ENCODE measurements around the gene FCRL4.

Gene FCRL4

DNA sequence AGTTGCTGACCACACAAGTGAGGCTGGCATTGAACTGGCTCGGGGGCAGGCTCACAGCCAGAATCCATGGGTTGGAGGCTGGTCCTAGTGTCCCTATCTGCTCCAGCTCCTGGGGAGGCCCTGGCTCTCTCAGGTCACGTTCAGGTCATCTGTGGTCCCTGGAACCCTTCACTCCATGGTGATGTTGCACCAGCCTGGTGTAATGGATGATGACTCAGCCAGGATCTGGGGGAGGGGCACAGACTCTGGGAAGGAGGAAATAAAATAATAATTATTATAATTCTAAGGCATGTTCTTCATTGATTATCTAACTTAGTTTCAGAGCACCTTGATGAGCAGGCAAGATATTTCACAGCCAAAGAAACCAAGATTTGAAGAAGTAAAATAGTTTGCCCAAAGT lies 26.6 kb upstream of the FCRL4 start:
- H3K4me3 ChIP-seq (ENCODE audit: low read depth, low read length), result no peak overlapping the region
- ChIA-PET POLR2A (no interaction called here), CTCF (no interaction called here)
- no peak for DNase-seq (ENCODE audit: low read depth, low spot score)
- TF ChIP-seq, protein P1, sequence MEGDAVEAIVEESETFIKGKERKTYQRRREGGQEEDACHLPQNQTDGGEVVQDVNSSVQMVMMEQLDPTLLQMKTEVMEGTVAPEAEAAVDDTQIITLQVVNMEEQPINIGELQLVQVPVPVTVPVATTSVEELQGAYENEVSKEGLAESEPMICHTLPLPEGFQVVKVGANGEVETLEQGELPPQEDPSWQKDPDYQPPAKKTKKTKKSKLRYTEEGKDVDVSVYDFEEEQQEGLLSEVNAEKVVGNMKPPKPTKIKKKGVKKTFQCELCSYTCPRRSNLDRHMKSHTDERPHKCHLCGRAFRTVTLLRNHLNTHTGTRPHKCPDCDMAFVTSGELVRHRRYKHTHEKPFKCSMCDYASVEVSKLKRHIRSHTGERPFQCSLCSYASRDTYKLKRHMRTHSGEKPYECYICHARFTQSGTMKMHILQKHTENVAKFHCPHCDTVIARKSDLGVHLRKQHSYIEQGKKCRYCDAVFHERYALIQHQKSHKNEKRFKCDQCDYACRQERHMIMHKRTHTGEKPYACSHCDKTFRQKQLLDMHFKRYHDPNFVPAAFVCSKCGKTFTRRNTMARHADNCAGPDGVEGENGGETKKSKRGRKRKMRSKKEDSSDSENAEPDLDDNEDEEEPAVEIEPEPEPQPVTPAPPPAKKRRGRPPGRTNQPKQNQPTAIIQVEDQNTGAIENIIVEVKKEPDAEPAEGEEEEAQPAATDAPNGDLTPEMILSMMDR (IDR thresholded peaks at IDR 0.05; ENCODE audit: insufficient read depth, low read length, missing control alignments), result no peak

DNA sequence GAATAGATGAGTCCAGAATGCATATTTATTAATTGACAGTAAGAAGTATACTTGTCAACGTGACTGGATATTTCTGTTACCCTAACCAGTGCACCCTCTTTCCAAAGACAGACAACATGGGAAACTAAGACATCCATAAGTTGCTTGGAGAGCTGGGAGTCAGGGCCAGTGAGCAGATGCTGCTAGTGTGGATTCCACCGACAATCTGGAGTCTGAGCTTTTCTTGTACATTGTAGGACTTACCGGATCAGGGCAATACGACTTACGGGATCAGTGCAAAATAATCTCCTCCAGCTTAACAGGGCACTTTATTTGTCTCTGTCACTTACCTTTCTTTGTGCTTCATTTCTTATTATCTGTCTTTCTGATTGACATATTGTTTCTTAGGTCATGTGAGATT lies 24.6 kb upstream of the FCRL4 start:
- TF ChIP-seq, protein P1 (IDR thresholded peaks at IDR 0.05; ENCODE audit: insufficient read depth, low read length, missing control alignments), result no peak
- ChIA-PET CTCF (interaction anchor here (1.4 kb wide), 1 partner anchor 42 kb away, joined by 3 read pairs; no protein-coding TSS in a partner anchor), POLR2A (no interaction called here)
- H3K4me3 ChIP-seq (ENCODE audit: low read depth, low read length), result no peak overlapping the region
- no peak for DNase-seq (ENCODE audit: low read depth, low spot score)

DNA sequence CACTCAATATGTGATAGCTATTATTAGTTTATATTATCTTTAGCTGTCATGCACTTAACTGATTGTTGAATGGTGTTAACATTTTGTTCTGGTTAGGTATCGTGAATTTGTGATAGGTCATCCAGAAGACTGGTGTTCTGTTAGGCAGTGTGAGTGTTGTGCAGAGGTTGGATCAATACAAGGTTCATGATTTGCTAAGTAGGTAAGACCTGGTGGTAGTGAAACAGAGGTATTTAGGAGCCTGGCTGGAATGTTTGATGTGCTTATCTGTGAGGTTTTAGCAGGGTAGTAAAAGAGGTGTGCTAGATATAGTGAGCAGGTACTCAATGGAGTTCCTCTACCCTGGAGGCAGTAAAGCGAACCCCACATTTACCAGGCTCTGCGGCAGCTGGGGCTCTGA lies 20.3 kb upstream of the FCRL4 start:
- ChIA-PET POLR2A (no interaction called here), CTCF (no interaction called here)
- TF ChIP-seq, protein P1 (IDR thresholded peaks at IDR 0.05; ENCODE audit: insufficient read depth, low read length, missing control alignments), result no peak
- H3K4me3 ChIP-seq (ENCODE audit: low read depth, low read length), result no peak overlapping the region
- no peak for DNase-seq (ENCODE audit: low read depth, low spot score)

DNA sequence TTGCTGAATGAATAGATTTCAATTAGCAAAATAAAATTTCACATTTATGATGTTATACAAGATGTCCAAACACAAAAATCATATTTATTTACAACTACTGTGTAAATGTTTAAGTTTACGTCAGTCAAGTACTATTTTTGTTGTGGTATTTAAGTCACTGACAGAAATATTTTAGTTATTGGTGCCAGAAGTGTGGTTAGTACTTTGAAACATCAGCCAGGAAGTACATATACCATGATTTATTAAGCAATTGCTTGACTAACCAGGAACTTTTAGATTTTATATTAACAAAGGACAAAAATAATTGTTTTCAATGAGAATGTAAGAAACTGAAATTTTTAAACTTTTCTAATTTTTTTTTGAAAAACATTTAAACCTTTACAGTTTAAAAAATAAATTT lies 2.4 kb upstream of the FCRL4 start:
- ChIA-PET POLR2A (no interaction called here), CTCF (interaction anchor here (0.8 kb wide), 1 partner anchor 20 kb away, joined by 3 read pairs; no protein-coding TSS in a partner anchor)
- TF ChIP-seq, protein P1 (IDR thresholded peaks at IDR 0.05; ENCODE audit: insufficient read depth, low read length, missing control alignments), result no peak
- DNase-seq (ENCODE audit: low read depth, low spot score), result no peak
- H3K4me3 ChIP-seq (ENCODE audit: low read depth, low read length), result no peak overlapping the region

DNA sequence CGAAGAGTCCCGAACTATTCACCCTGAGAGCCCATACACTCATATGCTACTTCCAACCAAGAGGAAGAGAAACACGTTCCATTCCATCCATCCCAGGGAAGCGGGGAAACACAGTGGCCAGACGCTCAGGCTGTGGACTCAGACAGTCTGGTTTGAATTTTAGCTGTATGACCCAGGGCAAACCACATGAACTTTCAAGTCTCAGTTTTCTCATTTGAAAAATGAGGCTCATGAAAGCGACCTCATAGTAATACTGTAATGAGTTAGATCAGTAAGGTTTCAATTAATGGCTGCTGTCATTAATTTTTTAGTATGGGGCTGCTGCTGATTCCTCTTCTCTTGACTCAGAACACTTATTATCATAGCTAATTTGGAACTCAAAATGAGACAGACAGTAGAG lies 1.5 kb downstream of the FCRL4 start:
- TF ChIP-seq, protein P1 (IDR thresholded peaks at IDR 0.05; ENCODE audit: insufficient read depth, low read length, missing control alignments), result no peak
- CTCF ChIA-PET, result interaction anchor here (0.8 to 1.4 kb wide), 2 partner anchors 16 to 95 kb away, joined by 3 to 6 read pairs; no protein-coding TSS in a partner anchor
- no peak overlapping the region for H3K4me3 ChIP-seq (ENCODE audit: low read depth, low read length)
- no peak for DNase-seq (ENCODE audit: low read depth, low spot score)
- POLR2A ChIA-PET, result no interaction called here

DNA sequence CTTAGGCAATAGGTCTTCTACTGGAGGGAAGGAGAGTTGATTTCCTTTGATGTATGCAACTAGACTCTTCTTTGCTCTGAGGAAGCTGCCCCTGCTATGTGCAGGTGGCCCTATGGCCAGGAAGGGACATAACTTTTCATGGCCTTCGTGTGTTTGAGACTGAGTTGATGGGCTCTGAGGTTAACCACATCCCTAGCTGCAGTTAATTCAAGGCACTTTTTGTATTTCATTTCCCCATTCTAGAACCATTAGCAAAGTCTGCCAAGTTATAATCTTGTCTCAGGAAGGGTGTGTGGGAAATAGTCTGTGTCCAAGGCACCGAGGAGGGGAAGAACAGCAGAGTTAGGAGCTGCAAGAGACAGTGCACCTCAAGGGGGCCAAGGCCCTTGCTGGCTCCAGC lies 2.5 kb downstream of the FCRL4 start:
- DNase-seq (ENCODE audit: low read depth, low spot score), result no peak
- H3K4me3 ChIP-seq (ENCODE audit: low read depth, low read length), result no peak overlapping the region
- ChIA-PET CTCF (interaction anchor here (1.4 kb wide), 1 partner anchor 15 kb away, joined by 6 read pairs; no protein-coding TSS in a partner anchor), POLR2A (no interaction called here)
- TF ChIP-seq, protein P1 (IDR thresholded peaks at IDR 0.05; ENCODE audit: insufficient read depth, low read length, missing control alignments), result no peak
